DND-41 (cell line): Measurements from ENCODE around the gene BACH2.

ENCODE experiments used
- CTCF ChIP-seq: IDR thresholded peaks from 2 replicates; pipeline ENCODE4 v1.5.1; 2012; ENCODE audit warnings: borderline replicate concordance, low read length, moderate library complexity, mild to moderate bottlenecking; ENCODE audit not compliant: poor library complexity, severe bottlenecking; ENCODE audit errors: extremely low read depth
- EZH2 ChIP-seq: IDR thresholded peaks from 3 replicates; pipeline ENCODE4 v1.6.1; 2012; ENCODE audit warnings: borderline replicate concordance, low read depth, mild to moderate bottlenecking, moderate library complexity, low read length, inconsistent platforms; ENCODE audit not compliant: severe bottlenecking

- TF ChIP-seq CTCF (no peak), EZH2 (no peak)
These were observed 648 bp upstream of the BACH2 start for GRCh38 chr6:90297115-90297866.
